Activated T-helper 17 cell treated with anti-CD3 and anti-CD28 coated beads, Interleukin-2, amount 50 U/mL, for 72 hours (primary cell): ENCODE results near the gene CIC. TPM values are rescaled to one million over a fixed set of nuclear protein-coding genes. Genes with fewer than 3 reads are reported as not detected.
"Not testable (repeated sequence)": the region's sequence is repeated elsewhere in the genome, so short reads cannot be mapped to it uniquely, and the experiment has no call there.

Experiments used
- ATAC-seq: fragments of 150-1000 bp; cut with Tn5 transposase; replicated peaks from 2 replicates; pipeline ENCODE4 v1.10.0; 2021; ENCODE audit warnings: mild to moderate bottlenecking, moderate library complexity
- H3K27ac Mint-ChIP-seq: one replicate; pipeline ENCODE4 v1.8.0; 2022; ENCODE audit warnings: mixed read lengths
- H3K27me3 Mint-ChIP-seq: one replicate; pipeline ENCODE4 v1.8.0; 2022; ENCODE audit warnings: mixed read lengths
- H3K36me3 Mint-ChIP-seq: one replicate; pipeline ENCODE4 v1.8.0; 2022; ENCODE audit warnings: low read depth, mild to moderate bottlenecking, mixed read lengths
- H3K4me1 Mint-ChIP-seq: one replicate; pipeline ENCODE4 v1.8.0; 2022; ENCODE audit warnings: mixed read lengths
- H3K4me3 Mint-ChIP-seq: one replicate; pipeline ENCODE4 v1.8.0; 2022; ENCODE audit warnings: mild to moderate bottlenecking, mixed read lengths
- H3K9me3 Mint-ChIP-seq: one replicate; pipeline ENCODE4 v1.8.0; 2022; ENCODE audit warnings: mixed read lengths
- total RNA-seq, 2 donors: library from RNA; stranded (reverse); gene quantifications; one replicate each; pipeline ENCODE4 v1.2.3, GENCODE V29; 2022

CIC gene
- total RNA-seq, 2 donors from 2014 or later, result 85.4 to 165 TPM

GRCh38 chr19:42339922-42340321, 70.9 kb downstream of the CIC start:
- not testable (repeated sequence) for H3K36me3 Mint-ChIP-seq, H3K4me1 Mint-ChIP-seq, H3K9me3 Mint-ChIP-seq, ATAC-seq, H3K27me3 Mint-ChIP-seq, H3K27ac Mint-ChIP-seq, H3K4me3 Mint-ChIP-seq

- Mint-ChIP-seq H3K9me3 (no peaks in the 10 kb centered on the region), H3K27ac (no peak overlapping the region), H3K27me3 (no peaks in the 10 kb centered on the region)
Measured at GRCh38 chr19:42343344-42344110, 74.5 kb downstream of the CIC start.

DNA sequence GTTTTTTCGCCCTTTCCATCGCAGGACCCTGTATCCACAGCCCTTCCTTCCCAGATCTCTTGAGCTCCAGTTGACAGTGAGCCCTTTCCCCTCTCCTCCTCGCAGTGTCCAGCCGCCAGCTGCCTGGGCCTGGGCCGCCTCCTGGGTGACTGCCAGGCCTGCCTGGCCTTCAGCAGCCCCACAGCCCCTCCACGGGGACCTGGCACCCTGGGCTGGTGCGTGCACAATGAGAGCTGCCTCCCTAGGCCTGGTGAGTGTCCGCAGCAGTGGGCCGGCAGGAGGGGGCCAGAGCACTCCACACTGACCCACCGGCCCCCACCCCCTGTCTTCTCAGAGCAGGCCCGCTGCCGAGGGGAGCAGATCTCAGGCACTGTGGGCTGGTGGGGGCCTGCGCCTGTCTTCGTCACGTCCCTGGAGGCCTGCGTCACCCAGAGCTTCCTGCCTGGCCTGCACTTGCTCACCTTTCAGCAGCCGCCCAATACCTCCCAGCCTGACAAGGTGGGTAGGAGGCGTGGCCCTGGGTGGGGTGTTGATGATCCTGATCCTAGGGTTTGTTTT, 75.4 kb downstream of the CIC start:
- no peaks in the 10 kb centered on the region for H3K4me1 Mint-ChIP-seq
- H3K27ac Mint-ChIP-seq, result no peak overlapping the region
- ATAC-seq, result no peak
- H3K9me3 Mint-ChIP-seq, result no peaks in the 10 kb centered on the region
- no peaks in the 10 kb centered on the region for H3K27me3 Mint-ChIP-seq
- H3K4me3 Mint-ChIP-seq, result no peak overlapping the region
- H3K36me3 Mint-ChIP-seq, result no peaks in the 10 kb centered on the region

More at GRCh38 chr19:42343344-42344110, 74.5 kb downstream of the CIC start:
- ATAC-seq, result no peak
- Mint-ChIP-seq H3K4me3 (no peak overlapping the region), H3K36me3 (no peaks in the 10 kb centered on the region), H3K4me1 (no peaks in the 10 kb centered on the region)

Other genes starting within 250 kb of the CIC start
- gene GRIK5, start 199.0 kb upstream of the CIC start, total RNA-seq, result 1 to 10 TPM in 1 of 2 donors, under 1 TPM in 1; 0.37 to 1.7 TPM
- 10 to 100 TPM; 12.1 to 12.5 TPM for gene ZNF574, start 193.1 kb upstream of the CIC start, total RNA-seq
- 10 to 100 TPM; 33.1 to 95.9 TPM for gene POU2F2, start 136.8 kb upstream of the CIC start, total RNA-seq
- gene DEDD2, start 51.6 kb upstream of the CIC start, total RNA-seq, result 10 to 100 TPM; 37.4 to 45.7 TPM
- 10 to 100 TPM; 17.2 to 18.0 TPM for gene ZNF526, start 48.9 kb upstream of the CIC start, total RNA-seq
- gene GSK3A, start 26.6 kb upstream of the CIC start, total RNA-seq, result 10 to 100 TPM; 30.3 to 47.2 TPM
- 10 to 100 TPM; 44.8 to 49.7 TPM for gene ERF, start 14.1 kb upstream of the CIC start, total RNA-seq
- gene PRR19, start 32.9 kb downstream of the CIC start, total RNA-seq, result 1 to 10 TPM; 1.3 to 1.4 TPM
- gene PAFAH1B3, start 33.4 kb downstream of the CIC start, total RNA-seq, result 10 to 100 TPM; 42.0 to 60.2 TPM
- gene TMEM145, start 44.1 kb downstream of the CIC start, total RNA-seq, result 1 to 10 TPM in 1 of 2 donors, under 1 TPM in 1; 0.50 to 1.6 TPM
- gene MEGF8, start 56.4 kb downstream of the CIC start, total RNA-seq, result 1 to 10 TPM; 3.0 to 3.1 TPM
- under 1 TPM in 1 of 2 donors, not detected in 1; 0.54 TPM for gene CNFN, start 121.0 kb downstream of the CIC start, total RNA-seq
- gene LIPE, start 158.1 kb downstream of the CIC start, total RNA-seq, result 10 to 100 TPM; 12.5 to 25.5 TPM
- not detected for gene CXCL17, start 173.7 kb downstream of the CIC start, total RNA-seq